Activated CD4-positive, CD25-positive, alpha-beta regulatory T cell (primary cell): ENCODE measurements around the gene HMOX1.

Source experiments
- DNase-seq, 4 experiments: peaks; one replicate each; lab custom pipeline; 2025; lab: John Stamatoyannopoulos, UW

HMOX1 gene

DNA sequence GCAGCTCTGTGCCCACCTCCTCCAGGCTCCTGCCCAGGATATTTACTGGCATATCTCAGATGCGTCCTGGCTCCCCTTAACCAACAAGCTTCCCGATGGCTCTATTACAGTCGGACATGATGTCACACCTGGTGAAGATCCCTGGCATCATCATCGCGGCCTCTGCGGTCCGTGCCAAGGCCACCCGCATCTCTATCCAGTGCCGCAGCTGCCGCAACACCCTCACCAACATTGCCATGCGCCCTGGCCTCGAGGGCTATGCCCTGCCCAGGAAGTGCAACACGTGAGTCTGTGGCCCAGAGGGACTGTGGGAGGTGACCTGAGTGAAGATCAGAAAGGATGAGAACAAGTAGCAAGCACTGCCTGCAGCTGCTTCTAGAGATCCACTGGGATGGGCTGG lies 25.5 kb downstream of the HMOX1 start:
- no peak for DNase-seq

GRCh38 chr22:35407362-35407761 lies 26.5 kb downstream of the HMOX1 start:
- no peak for DNase-seq

DNA sequence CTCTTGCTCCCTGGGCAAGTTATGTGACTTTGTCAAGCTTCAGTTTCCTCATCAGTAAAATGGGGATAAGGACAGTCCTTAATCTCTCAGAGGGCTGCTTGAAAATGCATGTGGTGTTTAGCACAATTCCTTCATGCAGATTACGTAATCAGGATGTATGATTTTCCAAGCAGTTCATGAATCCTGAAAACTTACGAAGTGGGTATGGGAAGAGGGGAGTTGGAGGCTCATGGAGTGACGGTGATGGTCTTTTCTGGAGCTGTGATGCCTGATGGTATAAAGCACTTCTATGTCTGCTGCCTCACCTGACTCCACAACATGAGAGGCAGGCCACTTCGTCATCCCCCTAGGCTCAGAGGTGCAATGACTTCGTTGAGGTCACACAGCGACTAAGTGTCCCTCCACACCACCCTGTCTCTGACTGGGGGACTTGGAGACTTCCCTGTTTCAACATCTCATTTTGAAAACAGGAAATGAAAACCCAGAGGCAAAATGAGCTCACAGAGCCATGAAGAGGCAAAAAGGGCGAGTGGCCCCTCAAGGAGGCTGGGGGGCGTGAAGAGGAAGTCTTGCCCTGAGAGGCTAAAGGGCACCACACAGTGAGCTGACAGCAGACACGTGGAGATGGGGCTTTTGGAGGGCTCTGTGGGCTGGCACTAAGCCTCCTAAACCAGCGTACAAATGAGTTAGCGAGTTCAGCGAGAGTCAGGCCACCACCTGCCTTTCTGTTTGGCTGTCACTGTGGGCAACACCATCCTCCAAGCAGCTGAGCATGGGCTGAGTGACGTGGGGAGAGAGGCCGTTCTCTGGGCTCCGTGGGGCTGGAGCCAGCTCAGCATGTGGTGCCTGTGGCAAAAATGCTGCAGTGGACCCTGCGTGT lies 29.1 kb downstream of the HMOX1 start:
- no peak for DNase-seq

DNA sequence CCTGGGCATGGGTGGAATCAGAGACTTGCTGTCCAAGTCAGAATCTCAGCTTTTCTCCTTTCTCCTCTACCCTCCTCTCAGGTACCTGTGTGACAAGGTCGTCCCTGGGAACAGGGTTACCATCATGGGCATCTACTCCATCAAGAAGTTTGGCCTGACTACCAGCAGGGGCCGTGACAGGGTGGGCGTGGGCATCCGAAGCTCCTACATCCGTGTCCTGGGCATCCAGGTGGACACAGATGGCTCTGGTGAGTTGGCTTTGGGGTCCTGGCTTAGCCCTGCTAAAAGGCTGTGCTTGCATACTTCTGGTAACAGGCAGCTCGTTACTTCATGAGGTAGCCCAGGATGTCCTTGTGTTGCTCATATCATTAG lies 29.8 kb downstream of the HMOX1 start:
- DNase-seq, result no peak

- no peak for DNase-seq
These were observed 30.2 kb downstream of the HMOX1 start for GRCh38 chr22:35411102-35411501.

DNA sequence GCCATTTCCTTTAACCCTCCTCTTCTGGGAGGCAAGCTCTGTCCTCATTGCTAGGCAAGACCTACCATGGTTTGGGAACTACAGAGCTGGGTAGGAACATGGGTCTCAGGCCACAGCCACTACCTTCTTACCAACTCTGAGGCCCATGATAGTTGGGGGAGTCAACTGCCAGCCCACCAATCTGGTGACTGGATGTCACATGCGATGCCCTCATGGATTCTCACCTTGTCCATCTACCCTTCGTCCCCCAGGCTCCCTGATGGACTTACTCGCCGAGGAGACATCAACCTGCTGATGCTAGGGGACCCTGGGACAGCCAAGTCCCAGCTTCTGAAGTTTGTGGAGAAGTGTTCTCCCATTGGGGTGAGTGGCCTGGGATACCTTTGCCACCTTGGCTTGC lies 32.7 kb downstream of the HMOX1 start:
- DNase-seq, result no peak

- no peak for DNase-seq
These were observed 36.7 kb downstream of the HMOX1 start for GRCh38 chr22:35417606-35418005.

GRCh38 chr22:35418088-35418487 lies 37.2 kb downstream of the HMOX1 start:
- DNase-seq, result no peak

- no peak for DNase-seq
These were observed 37.8 kb downstream of the HMOX1 start for GRCh38 chr22:35418731-35419130.

DNA sequence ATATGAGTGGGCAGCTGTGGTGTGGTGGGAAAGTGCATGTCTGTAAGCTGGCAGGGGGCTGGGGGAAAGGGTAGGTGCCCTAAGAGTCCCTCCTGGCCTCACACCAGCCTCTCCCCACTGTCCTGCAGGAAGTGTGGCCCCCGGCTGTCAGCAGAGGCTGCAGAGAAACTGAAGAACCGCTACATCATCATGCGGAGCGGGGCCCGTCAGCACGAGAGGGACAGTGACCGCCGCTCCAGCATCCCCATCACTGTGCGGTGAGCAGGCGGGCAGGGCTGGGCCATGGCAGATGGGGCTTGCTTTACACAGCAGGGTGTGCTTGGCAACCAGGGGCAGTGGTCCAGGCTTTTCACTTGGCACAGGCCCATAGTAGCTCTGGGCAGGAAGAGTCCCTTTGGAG lies 38.9 kb downstream of the HMOX1 start:
- no peak for DNase-seq

- DNase-seq, result no peak
These were observed 40.2 kb downstream of the HMOX1 start for GRCh38 chr22:35421121-35421520.

DNA sequence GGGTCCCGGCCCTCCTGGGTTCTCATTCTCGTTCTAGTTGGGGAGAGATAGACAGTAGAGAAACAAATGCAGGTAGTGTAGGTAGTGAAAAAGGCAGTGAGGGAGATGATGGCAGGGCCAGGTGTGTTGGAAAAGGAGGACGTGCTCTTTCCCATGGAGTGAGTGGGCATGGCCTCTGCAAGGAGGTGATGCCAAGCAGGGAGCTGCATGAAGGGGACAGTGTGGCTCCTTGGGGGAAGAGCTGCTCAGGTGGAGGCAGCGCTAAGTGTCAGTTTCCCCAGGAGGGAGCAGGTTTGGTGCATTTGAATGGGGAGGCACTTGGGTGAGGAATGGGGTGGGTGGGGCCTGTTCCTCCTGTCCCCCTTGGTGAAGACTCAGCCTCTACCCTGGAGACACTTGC lies 41.2 kb downstream of the HMOX1 start:
- no peak for DNase-seq

GRCh38 chr22:35422936-35423335 lies 42.0 kb downstream of the HMOX1 start:
- DNase-seq, result no peak

GRCh38 chr22:35424081-35424480 lies 43.2 kb downstream of the HMOX1 start:
- no peak for DNase-seq

DNA sequence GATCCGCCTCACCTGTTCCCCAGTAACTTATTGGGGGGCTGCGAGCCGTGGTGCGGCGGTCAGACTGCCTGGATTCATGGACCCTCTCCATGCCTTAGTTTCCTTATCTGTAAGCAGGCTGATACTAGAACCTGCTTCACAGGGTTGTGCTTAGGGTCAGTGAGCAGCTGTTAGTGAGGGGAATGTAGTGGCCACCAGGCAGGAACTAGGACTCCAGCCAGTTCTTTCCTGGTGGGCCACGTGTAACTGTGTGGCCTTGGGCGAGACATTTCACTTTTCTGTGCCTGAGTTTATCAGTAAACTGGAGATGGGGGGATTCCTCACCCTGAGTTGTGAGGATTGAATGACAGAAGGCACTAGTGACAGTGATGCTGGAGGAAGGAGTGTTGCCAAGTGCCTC lies 43.9 kb downstream of the HMOX1 start:
- DNase-seq, result no peak

- no peak for DNase-seq
These were observed 44.6 kb downstream of the HMOX1 start for GRCh38 chr22:35425546-35425945.

DNA sequence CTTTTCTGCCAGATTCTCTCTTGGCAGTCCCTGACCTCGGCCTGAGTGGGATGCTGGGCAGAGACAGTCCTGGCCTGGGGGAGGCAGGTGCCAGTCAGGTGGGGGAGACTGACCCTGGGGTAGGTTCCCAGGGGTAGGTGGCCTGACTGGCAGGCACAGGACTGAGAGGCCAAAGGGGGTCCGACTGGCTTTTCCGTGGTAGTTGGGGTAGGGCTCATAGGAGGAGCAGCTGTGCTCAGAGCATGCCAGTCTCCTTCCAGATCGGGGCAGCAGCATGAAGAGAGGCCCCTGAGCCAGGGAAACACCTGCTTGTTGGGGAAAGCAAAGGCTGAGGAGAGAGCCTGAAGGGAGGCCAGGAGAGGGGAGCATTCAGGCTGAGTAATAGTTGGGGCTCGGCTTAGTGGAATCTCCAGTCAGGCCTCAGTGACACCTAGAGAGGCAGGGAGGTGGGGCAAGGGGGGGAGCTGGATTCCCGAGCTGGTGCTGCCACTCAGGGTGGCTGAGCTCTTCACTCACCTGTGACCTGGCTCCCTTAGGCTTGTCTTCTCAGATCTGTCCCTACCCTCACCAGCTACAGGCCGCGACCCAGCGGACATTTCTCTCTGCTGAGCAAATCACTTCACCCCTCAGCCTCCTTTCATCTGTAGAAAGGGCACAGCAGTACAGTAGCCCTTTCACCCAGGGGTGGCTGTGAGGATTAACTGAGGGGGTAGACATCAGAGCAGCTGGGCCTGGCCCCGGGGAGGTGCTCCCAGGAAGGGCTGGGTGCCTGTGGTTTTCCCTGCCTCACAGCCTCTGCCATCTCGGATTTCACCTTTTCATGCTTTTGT lies 45.3 kb downstream of the HMOX1 start:
- no peak for DNase-seq

GRCh38 chr22:35426801-35427140 lies 45.9 kb downstream of the HMOX1 start:
- no peak for DNase-seq

DNA sequence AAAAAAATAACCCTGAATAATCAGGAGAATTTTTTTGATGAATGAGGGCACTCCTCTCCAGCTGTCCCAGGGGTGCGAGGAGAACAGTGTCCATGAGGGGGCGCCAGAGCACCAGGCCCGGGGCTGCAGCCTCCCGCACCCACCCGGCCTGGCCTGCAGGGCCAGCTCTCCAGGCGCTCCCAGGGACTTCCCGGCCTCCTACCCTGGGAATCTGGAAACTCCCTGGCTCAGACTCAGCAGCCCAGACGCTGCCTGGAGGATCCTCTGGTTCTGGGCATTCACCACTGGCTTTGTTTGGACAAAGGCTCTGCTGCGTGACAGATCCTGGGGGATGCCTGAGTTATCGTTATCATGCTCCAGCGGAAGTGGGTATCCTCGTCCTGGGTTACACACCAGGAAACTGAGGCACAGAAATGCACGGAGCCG lies 50.0 kb downstream of the HMOX1 start:
- DNase-seq, result peak; percentile 42 to 58 (median 48)

DNA sequence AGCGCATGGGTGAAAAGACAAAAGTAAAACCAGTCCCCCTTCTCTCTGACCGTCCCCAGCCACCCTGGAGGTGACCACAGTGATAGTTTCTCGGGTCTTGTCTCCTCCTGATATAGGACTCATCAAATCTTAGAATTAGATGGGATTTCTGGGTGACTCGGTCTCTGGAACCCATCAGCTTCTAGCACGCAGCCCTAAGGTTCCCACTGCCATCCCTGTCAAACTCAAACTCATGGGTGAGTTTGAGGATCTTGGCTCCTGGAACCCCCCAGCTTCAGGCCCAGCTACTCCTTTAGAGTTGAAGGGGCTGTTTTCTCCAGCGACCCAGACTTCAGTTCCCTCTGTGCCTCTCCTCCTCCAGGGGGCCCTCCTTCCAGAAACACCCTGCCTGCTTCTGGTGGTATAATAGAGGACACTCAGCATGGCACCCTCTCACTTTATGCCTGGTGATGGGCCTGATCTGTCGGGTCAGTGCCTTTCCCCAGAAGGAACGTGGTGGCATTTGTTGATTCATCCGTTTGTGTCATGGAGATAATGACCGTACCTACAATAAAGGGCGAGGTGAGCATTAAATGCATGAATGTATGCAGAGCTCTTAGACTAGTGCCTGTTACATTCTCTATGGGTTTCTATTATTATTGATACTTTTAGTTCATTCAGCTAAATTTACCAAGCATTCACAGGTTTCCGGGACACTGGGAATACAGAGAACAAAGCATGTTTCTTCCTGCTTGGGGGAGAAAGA lies 50.8 kb downstream of the HMOX1 start:
- DNase-seq, result no peak

DNA sequence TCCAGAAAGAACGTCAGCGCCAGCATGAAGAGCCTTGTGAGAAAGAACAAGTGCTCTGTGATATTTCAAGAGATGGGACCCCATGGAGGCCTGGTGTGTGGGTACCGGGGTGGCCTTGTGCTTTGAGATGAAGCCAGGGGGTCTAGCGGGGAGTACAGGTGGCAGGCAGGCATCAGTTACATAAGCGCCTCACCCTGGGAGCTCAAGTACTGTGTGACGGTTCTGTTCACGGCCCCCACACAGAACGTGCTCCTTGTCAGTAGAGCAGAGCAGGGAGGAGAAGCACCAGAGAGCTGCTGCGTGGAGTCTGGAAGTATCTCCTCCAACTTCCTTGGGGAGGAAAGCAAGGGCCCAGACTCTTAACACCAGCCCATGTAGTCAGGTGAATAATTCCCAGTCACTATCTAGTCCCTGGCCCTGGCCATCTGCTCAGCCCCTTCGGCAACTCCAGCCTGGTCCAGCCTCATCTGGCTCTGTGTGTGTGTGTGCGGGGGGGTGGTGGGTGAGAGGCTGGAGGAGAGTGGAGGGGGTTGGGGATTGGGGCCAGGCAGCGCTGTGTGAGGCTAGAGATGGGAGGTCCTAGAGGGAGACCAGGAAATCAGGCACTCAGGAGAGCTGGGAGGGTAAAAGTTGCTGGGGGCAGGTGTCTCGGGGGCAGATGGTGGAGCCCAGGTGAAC lies 51.5 kb downstream of the HMOX1 start:
- DNase-seq, result no peak

- DNase-seq, result no peak
These were observed 53.3 kb downstream of the HMOX1 start for GRCh38 chr22:35434061-35434710.
